HepG2 (cell line): ENCODE measurements around the gene PIAS3. TPM values are rescaled to one million over a fixed set of nuclear protein-coding genes. Genes with fewer than 3 reads are reported as not detected.

Experiments used
- MTA1 ChIP-seq: sonication (generic); formaldehyde crosslinking; IDR thresholded peaks from 2 replicates; pipeline ENCODE4 v1.4.0; 2020; ENCODE audit warnings: missing genetic modification reagents, mild to moderate bottlenecking, borderline replicate concordance
- MTF2 ChIP-seq: sonication (generic); formaldehyde crosslinking; IDR thresholded peaks from 2 replicates; pipeline ENCODE4 v1.5.0; 2020; ENCODE audit warnings: missing genetic modification reagents, borderline replicate concordance
- NR2F1 ChIP-seq, 2 experiments: fragments of 450-650 bp in 1 of 2; formaldehyde crosslinking in 1 of 2; IDR thresholded peaks; 2 replicates each; pipeline versions ENCODE4 v1.5.0 to v1.6.1; 2016 to 2020; ENCODE audit warnings: mild to moderate bottlenecking in 1 of 2, missing compliant biosample characterization in 1 of 2, missing genetic modification reagents in 1 of 2, moderate library complexity in 1 of 2
- RARA ChIP-seq: IDR thresholded peaks from 2 replicates; pipeline ENCODE4 v1.6.1; 2016; ENCODE audit warnings: missing genetic modification reagents, missing compliant biosample characterization
- SAP130 ChIP-seq: IDR thresholded peaks from 2 replicates; pipeline ENCODE4 v1.6.1; 2016; ENCODE audit warnings: low read depth
- TBL1XR1 ChIP-seq: fragments of 150-350 bp; IDR thresholded peaks from 2 replicates; pipeline ENCODE4 v1.6.1; 2014; ENCODE audit warnings: borderline replicate concordance, low read length; ENCODE audit not compliant: partially characterized antibody
- ZFX ChIP-seq: sonication (generic); formaldehyde crosslinking; IDR thresholded peaks from 2 replicates; pipeline ENCODE4 v1.4.0; 2020; ENCODE audit warnings: mild to moderate bottlenecking, low read depth, missing genetic modification reagents, moderate library complexity
- ZNF12 ChIP-seq: sonication (generic); formaldehyde crosslinking; IDR thresholded peaks from 2 replicates; pipeline ENCODE4 v1.5.0; 2020; ENCODE audit warnings: missing genetic modification reagents
- ZNF235 ChIP-seq: sonication (generic); formaldehyde crosslinking; IDR thresholded peaks from 2 replicates; pipeline ENCODE4 v1.8.1; 2023; ENCODE audit warnings: mild to moderate bottlenecking, missing genetic modification reagents, borderline replicate concordance
- ZNF614 ChIP-seq: IDR thresholded peaks from 2 replicates; pipeline ENCODE4 v1.6.1; 2018; ENCODE audit warnings: missing biosample characterization, missing genetic modification reagents, inconsistent platforms, borderline replicate concordance
- ZNF788 ChIP-seq: sonication (generic); formaldehyde crosslinking; IDR thresholded peaks from 2 replicates; pipeline ENCODE4 v1.5.0; 2020; ENCODE audit warnings: mild to moderate bottlenecking, missing genetic modification reagents, borderline replicate concordance
- polyA plus RNA-seq, 8 experiments: library from polyadenylated mRNA; depleted of rRNA in 3 of 8; stranded (reverse) in 7 of 8; unstranded in 1 of 8; fragments of >200 nt; fragmentation: Illumina TruSeq in 4 of 8; extraction: Trizol in 4 of 8; gene quantifications; 2 replicates each; pipeline versions ENCODE4 v1.2.1 to v1.2.3, GENCODE V29; 2011 to 2016; ENCODE audit warnings: low read depth in 4 of 8, missing spikeins in 1 of 8, mixed read lengths in 1 of 8; ENCODE audit not compliant: insufficient read depth in 1 of 8
- total RNA-seq, 5 experiments: library from RNA; depleted of rRNA; stranded (reverse); fragments of >200 nt; fragmentation: Illumina TruSeq; extraction: Trizol; gene quantifications; 2 replicates each; pipeline ENCODE4 v1.2.3, GENCODE V29; 2016; ENCODE audit warnings: low read depth in 1 of 5
- TF ChIP-seq, protein P1 (sequence below): sonication (generic); formaldehyde crosslinking; IDR thresholded peaks from 2 replicates; pipeline ENCODE4 v1.8.0; 2022; ENCODE audit warnings: low read depth, missing genetic modification reagents
- TF ChIP-seq, protein P2 (sequence below): sonication (generic); formaldehyde crosslinking; IDR thresholded peaks from 2 replicates; pipeline ENCODE4 v1.9.0; 2022; ENCODE audit warnings: missing genetic modification reagents, mild to moderate bottlenecking, borderline replicate concordance
- TF ChIP-seq, protein P3 (sequence below): sonication (generic); formaldehyde crosslinking; IDR thresholded peaks from 2 replicates; pipeline ENCODE4 v1.5.0; 2020; ENCODE audit warnings: missing genetic modification reagents
- TF ChIP-seq, protein P4 (sequence below): sonication (generic); formaldehyde crosslinking; IDR thresholded peaks from 2 replicates; pipeline ENCODE4 v1.4.0; 2020; ENCODE audit warnings: missing genetic modification reagents
- TF ChIP-seq, protein P5 (sequence below): sonication (generic); formaldehyde crosslinking; IDR thresholded peaks from 2 replicates; pipeline ENCODE4 v1.4.0; 2020; ENCODE audit warnings: missing genetic modification reagents, mild to moderate bottlenecking, borderline replicate concordance
- TF ChIP-seq, protein P6 (sequence below): IDR thresholded peaks from 2 replicates; pipeline ENCODE4 v1.6.1; 2016; ENCODE audit warnings: low read depth
- TF ChIP-seq, protein P7 (sequence below): sonication (generic); formaldehyde crosslinking; IDR thresholded peaks from 2 replicates; pipeline ENCODE4 v1.4.0; 2020; ENCODE audit warnings: mild to moderate bottlenecking, missing genetic modification reagents

Gene PIAS3
- total and polyA plus RNA-seq, 2 of the 13 experiments (the other 11 are each of a cell fraction or from before 2014, with no cell fraction given): 3.7 to 8.0 TPM

DNA sequence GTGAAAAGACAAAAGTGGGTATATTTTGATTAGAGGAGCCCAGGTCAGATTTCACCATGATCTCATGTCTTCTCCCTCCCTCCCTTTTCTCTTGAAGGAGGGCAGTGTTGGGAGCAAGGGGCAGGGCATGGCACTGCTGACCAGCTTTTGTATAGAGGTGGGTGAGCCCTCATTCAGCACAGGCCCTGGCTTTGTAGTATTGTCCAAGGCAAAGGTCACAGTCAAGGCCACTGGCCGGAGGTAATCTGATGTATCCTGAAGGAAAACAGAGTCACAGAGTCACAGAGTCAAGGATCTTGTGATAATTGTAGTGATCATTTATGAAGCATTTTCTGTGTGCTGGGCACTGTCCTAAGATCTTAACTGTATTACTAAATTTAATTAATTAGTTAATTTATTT, 39.1 kb upstream of the PIAS3 start (continued):
- TF ChIP-seq, protein P1, sequence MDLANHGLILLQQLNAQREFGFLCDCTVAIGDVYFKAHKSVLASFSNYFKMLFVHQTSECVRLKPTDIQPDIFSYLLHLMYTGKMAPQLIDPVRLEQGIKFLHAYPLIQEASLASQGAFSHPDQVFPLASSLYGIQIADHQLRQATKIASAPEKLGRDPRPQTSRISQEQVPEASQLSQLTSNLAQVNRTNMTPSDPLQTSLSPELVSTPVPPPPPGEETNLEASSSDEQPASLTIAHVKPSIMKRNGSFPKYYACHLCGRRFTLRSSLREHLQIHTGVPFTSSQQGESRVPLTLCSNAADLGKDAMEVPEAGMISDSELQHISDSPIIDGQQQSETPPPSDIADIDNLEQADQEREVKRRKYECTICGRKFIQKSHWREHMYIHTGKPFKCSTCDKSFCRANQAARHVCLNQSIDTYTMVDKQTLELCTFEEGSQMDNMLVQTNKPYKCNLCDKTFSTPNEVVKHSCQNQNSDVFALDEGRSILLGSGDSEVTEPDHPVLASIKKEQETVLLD (CRISPR knock-in tag): no peak
- TF ChIP-seq, protein P2, sequence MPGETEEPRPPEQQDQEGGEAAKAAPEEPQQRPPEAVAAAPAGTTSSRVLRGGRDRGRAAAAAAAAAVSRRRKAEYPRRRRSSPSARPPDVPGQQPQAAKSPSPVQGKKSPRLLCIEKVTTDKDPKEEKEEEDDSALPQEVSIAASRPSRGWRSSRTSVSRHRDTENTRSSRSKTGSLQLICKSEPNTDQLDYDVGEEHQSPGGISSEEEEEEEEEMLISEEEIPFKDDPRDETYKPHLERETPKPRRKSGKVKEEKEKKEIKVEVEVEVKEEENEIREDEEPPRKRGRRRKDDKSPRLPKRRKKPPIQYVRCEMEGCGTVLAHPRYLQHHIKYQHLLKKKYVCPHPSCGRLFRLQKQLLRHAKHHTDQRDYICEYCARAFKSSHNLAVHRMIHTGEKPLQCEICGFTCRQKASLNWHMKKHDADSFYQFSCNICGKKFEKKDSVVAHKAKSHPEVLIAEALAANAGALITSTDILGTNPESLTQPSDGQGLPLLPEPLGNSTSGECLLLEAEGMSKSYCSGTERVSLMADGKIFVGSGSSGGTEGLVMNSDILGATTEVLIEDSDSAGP (CRISPR knock-in tag): no peak
- TF ChIP-seq, protein P3, sequence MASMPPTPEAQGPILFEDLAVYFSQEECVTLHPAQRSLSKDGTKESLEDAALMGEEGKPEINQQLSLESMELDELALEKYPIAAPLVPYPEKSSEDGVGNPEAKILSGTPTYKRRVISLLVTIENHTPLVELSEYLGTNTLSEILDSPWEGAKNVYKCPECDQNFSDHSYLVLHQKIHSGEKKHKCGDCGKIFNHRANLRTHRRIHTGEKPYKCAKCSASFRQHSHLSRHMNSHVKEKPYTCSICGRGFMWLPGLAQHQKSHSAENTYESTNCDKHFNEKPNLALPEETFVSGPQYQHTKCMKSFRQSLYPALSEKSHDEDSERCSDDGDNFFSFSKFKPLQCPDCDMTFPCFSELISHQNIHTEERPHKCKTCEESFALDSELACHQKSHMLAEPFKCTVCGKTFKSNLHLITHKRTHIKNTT: no peak
- TF ChIP-seq, protein P4, sequence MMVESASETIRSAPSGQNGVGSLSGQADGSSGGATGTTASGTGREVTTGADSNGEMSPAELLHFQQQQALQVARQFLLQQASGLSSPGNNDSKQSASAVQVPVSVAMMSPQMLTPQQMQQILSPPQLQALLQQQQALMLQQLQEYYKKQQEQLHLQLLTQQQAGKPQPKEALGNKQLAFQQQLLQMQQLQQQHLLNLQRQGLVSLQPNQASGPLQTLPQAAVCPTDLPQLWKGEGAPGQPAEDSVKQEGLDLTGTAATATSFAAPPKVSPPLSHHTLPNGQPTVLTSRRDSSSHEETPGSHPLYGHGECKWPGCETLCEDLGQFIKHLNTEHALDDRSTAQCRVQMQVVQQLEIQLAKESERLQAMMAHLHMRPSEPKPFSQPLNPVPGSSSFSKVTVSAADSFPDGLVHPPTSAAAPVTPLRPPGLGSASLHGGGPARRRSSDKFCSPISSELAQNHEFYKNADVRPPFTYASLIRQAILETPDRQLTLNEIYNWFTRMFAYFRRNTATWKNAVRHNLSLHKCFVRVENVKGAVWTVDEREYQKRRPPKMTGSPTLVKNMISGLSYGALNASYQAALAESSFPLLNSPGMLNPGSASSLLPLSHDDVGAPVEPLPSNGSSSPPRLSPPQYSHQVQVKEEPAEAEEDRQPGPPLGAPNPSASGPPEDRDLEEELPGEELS (CRISPR knock-in tag): 0 out of 2 replicates have a peak, but pooled peaks have one; percentile 24
- TF ChIP-seq ZNF12 (CRISPR knock-in tag) (no peak), NR2F1 (CRISPR knock-in tag; IDR thresholded peaks at IDR 0.05) (peak; percentile 61 to 70), ZNF614 (peak; percentile 93), ZFX (peak; percentile 26; the same call in 1 of the 2 replicates), ZNF235 (CRISPR knock-in tag) (no peak), SAP130 (CRISPR knock-in tag) (peak; percentile 41; the same call in 1 of the 2 replicates), MTA1 (no peak), TBL1XR1 (peak; percentile 73), RARA (CRISPR knock-in tag) (peak; percentile 91), ZNF788 (CRISPR knock-in tag) (no peak), MTF2 (CRISPR knock-in tag) (no peak)
- TF ChIP-seq, protein P5, sequence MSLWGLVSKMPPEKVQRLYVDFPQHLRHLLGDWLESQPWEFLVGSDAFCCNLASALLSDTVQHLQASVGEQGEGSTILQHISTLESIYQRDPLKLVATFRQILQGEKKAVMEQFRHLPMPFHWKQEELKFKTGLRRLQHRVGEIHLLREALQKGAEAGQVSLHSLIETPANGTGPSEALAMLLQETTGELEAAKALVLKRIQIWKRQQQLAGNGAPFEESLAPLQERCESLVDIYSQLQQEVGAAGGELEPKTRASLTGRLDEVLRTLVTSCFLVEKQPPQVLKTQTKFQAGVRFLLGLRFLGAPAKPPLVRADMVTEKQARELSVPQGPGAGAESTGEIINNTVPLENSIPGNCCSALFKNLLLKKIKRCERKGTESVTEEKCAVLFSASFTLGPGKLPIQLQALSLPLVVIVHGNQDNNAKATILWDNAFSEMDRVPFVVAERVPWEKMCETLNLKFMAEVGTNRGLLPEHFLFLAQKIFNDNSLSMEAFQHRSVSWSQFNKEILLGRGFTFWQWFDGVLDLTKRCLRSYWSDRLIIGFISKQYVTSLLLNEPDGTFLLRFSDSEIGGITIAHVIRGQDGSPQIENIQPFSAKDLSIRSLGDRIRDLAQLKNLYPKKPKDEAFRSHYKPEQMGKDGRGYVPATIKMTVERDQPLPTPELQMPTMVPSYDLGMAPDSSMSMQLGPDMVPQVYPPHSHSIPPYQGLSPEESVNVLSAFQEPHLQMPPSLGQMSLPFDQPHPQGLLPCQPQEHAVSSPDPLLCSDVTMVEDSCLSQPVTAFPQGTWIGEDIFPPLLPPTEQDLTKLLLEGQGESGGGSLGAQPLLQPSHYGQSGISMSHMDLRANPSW (CRISPR knock-in tag): no peak
- TF ChIP-seq, protein P6, sequence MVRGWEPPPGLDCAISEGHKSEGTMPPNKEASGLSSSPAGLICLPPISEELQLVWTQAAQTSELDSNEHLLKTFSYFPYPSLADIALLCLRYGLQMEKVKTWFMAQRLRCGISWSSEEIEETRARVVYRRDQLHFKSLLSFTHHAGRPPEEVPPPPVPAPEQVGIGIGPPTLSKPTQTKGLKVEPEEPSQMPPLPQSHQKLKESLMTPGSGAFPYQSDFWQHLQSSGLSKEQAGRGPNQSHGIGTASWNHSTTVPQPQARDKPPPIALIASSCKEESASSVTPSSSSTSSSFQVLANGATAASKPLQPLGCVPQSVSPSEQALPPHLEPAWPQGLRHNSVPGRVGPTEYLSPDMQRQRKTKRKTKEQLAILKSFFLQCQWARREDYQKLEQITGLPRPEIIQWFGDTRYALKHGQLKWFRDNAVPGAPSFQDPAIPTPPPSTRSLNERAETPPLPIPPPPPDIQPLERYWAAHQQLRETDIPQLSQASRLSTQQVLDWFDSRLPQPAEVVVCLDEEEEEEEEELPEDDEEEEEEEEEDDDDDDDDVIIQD (CRISPR knock-in tag): no peak
- TF ChIP-seq, protein P7, sequence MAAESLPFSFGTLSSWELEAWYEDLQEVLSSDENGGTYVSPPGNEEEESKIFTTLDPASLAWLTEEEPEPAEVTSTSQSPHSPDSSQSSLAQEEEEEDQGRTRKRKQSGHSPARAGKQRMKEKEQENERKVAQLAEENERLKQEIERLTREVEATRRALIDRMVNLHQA (CRISPR knock-in tag): no peak
